AG10803 (cell line): ENCODE results near the gene ALK.
A peak's percentile ranks its signal among the peaks of the same experiment; 100 is the strongest.

Experiments
- DNase-seq: peaks from one replicate; pipeline ENCODE4 v3.0.0; 2010; ENCODE audit warnings: low read depth
- H3K4me3 ChIP-seq: 2 replicates; pipeline ENCODE4 v1.5.1; 2011; ENCODE audit warnings: mild to moderate bottlenecking, low read length, control low read depth
- CTCF ChIP-seq: conservative IDR thresholded peaks from 2 replicates; pipeline ENCODE4 v1.5.1; 2011; ENCODE audit warnings: mild to moderate bottlenecking, low read length, control low read depth, inconsistent platforms

Gene ALK

DNA sequence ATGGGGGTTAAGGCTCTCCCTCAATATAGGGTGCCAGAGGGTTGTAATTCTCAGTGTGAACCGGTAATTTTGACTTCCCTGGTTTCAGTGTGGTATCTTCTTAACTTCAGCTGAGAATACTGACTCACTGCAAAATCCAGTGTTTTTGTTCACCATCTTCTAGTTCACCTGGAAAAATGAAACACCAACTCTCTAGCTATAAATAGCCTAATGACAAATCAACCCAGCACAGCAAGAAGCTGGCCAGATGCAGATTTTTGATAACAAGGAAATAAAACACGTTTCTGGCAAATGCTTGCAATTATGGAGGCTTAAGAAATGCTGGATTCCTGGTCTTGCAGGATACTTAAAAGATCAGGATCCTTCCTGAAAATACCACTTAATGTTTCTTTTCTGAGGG lies 613.9 kb downstream of the ALK start:
- no peak for TF ChIP-seq CTCF
- DNase-seq, result no peak
- H3K4me3 ChIP-seq, result no peak overlapping the region

DNA sequence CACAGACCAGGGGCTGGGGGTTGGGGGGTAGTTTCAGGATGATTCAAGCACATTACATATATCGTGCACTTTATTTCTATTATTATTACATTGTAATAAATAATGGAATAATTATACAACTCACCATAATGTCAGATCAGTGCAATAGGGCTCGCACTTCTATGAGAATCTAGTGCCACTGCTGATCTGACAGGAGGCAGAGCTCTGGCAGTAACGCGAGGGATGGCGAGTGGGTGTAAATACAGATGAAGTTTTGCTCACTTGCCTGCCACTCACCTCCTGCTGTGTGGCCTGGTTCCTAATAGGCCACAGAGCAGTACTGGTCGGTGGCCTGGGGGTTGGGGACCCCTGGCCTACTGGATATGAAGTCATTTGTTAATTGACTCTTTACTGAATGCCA lies 615.6 kb downstream of the ALK start:
- no peak for DNase-seq
- TF ChIP-seq CTCF, result no peak
- no peak overlapping the region for H3K4me3 ChIP-seq

DNA sequence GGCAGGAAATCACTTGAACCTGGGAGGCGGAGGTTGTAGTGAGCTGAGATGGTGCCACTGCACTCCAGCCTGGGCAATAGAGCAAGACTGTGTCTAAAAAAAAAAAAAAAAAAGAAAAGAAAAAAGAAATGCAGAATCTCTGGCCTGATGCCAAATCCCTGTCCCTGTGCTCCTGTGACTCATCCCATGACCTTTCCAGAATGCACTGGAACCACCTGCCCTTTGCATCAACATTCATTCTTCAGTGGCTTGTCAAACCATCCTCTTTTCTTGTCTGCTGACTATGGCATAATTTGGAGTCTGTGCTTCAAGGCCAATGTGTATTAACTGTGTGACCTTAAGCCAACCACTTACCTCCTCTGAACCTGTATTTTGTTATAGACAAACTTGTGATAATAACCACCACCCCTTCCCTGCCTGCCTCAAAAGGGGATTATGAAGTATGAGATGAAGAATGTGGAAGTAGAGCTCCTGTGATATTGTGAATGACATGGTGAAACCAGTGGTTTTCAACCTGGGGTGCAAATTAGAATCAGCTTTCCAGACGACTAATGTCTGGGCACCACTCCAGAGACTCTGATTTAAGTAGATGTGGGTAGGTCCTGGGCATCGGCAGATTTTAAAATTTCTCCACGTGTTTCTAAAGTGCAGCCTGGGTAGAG lies 616.9 kb downstream of the ALK start:
- no peak for DNase-seq
- TF ChIP-seq CTCF, result no peak
- no peak overlapping the region for H3K4me3 ChIP-seq

DNA sequence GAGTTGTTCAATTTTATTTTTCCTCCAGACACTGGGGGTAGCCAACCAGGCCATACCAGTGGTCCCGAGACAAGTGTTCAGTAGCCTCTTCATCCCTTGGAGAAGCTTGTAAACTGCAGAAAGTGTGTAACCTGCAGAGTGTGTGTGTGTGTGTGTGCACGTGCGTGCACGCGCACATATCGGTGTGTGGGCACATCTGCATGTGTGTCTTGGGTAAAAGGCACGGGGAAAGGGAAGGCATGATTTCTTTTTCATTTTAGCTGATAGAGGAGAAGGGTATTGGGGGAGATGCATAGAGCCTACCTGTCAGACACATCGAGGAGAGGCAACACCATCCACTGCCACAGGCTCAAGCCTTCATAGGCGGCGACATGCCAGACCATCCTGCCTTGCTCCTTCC lies 624.8 kb downstream of the ALK start:
- no peak for TF ChIP-seq CTCF
- H3K4me3 ChIP-seq, result no peak overlapping the region
- DNase-seq, result no peak

GRCh38 chr2:29295845-29296244 lies 625.5 kb downstream of the ALK start:
- peak; percentile 47 for TF ChIP-seq CTCF
- peak; percentile 24 for DNase-seq
- H3K4me3 ChIP-seq, result no peak overlapping the region

DNA sequence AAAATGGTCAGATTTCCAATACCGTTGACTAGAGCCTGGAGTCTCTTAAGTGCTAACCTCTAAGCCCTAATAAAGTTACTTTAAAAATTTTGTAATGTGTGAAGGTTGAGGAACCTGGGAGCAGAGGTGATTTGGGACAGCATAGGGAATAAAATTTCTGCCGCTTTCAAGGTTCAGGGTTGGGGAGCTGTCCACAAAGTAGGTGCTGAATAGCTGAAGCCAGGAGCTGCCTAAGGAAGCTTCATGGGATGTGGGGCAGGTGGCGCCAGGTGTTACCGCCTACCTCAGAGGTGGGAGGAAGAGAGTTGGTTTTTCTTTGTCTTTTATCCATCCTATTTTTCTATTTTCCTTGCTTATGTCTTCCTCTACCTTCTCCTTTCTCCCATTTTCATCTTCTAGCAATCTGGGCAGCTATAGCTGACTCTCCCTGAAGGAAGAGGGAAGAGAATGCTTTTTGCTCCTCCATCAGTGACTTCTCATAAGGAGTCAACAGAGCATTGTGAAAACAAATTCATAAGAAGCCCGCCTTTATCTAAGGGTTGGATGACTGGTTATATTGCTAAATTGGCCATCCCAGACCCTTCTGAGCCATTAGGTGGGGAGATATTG lies 627.5 kb downstream of the ALK start:
- TF ChIP-seq CTCF, result no peak
- H3K4me3 ChIP-seq, result no peak overlapping the region
- peak; percentile 6 for DNase-seq
